Mesenchymal stem cell (in vitro differentiated cells and primary cell): Measurements from ENCODE around the gene GSAP.

ENCODE experiments used
- DNase-seq: peaks from one replicate; pipeline ENCODE4 v3.0.0-alpha.2; 2013
- H2AFZ ChIP-seq: one replicate; pipeline ENCODE4 v1.6.1; 2013; ENCODE audit warnings: low read depth, mild to moderate bottlenecking, control low read depth, inconsistent platforms, low read length, moderate library complexity
- H2AK5ac ChIP-seq: 2 replicates; pipeline ENCODE4 v1.6.1; 2013; ENCODE audit warnings: low read length, moderate library complexity, mild to moderate bottlenecking, inconsistent platforms; ENCODE audit not compliant: severe bottlenecking
- H2BK120ac ChIP-seq: one replicate; pipeline ENCODE4 v1.6.1; 2013; ENCODE audit warnings: low read depth, mild to moderate bottlenecking, inconsistent platforms, low read length, moderate library complexity
- H2BK12ac ChIP-seq, 2 experiments: one replicate each; pipeline ENCODE4 v1.6.1; 2013; ENCODE audit warnings: inconsistent platforms in 2 of 2, low read length in 2 of 2, mild to moderate bottlenecking in 2 of 2, moderate library complexity in 2 of 2, control low read depth in 1 of 2
- H2BK15ac ChIP-seq: one replicate; pipeline ENCODE4 v1.6.1; 2013; ENCODE audit warnings: mild to moderate bottlenecking, low read depth, inconsistent platforms; ENCODE audit not compliant: poor library complexity, severe bottlenecking
- H2BK5ac ChIP-seq: 2 replicates; pipeline ENCODE4 v1.6.1; 2013; ENCODE audit warnings: low read depth, mild to moderate bottlenecking, low read length, control low read depth, inconsistent platforms; ENCODE audit not compliant: poor library complexity, severe bottlenecking
- H3K14ac ChIP-seq, 2 experiments: one replicate each; pipeline ENCODE4 v1.6.1; 2013; ENCODE audit warnings: inconsistent platforms in 2 of 2, low read length in 2 of 2, control low read depth in 1 of 2, mild to moderate bottlenecking in 1 of 2, moderate library complexity in 1 of 2
- H3K18ac ChIP-seq, 2 experiments: one replicate each; pipeline ENCODE4 v1.6.1; 2013; ENCODE audit warnings: inconsistent platforms in 2 of 2, low read length in 2 of 2, control low read depth in 1 of 2, low read depth in 1 of 2, mild to moderate bottlenecking in 1 of 2
- H3K23ac ChIP-seq, 2 experiments: one replicate each; pipeline ENCODE4 v1.6.1; 2013; ENCODE audit warnings: inconsistent platforms in 2 of 2, low read length in 2 of 2, mild to moderate bottlenecking in 2 of 2, moderate library complexity in 2 of 2, control low read depth in 1 of 2
- H3K27ac ChIP-seq: 2 replicates; pipeline ENCODE4 v1.5.1; 2013; ENCODE audit warnings: mild to moderate bottlenecking, moderate library complexity, low read length, control low read depth, inconsistent platforms; ENCODE audit not compliant: poor library complexity, severe bottlenecking
- H3K27me3 ChIP-seq, 2 experiments: 2 replicates each; pipeline versions ENCODE4 v1.6.1 to v1.7.0; 2013; ENCODE audit warnings: low read length in 2 of 2, mild to moderate bottlenecking in 2 of 2, moderate library complexity in 2 of 2, control low read depth in 1 of 2, inconsistent platforms in 1 of 2; ENCODE audit not compliant: control insufficient read depth in 1 of 2, insufficient read depth in 1 of 2
- H3K36me3 ChIP-seq, 2 experiments: 2 replicates each; pipeline versions ENCODE4 v1.6.1 to v1.7.0; 2013; ENCODE audit warnings: low read length in 2 of 2, control low read depth in 1 of 2, inconsistent platforms in 1 of 2, low read depth in 1 of 2, mild to moderate bottlenecking in 1 of 2; ENCODE audit not compliant: insufficient read depth in 2 of 2, control insufficient read depth in 1 of 2
- H3K4ac ChIP-seq, 2 experiments: one replicate each; pipeline ENCODE4 v1.6.1; 2013; ENCODE audit warnings: inconsistent platforms in 2 of 2, low read length in 2 of 2, mild to moderate bottlenecking in 2 of 2, moderate library complexity in 2 of 2, control low read depth in 1 of 2, low read depth in 1 of 2
- H3K4me1 ChIP-seq: 2 replicates; pipeline ENCODE4 v1.6.1; 2013; ENCODE audit warnings: low read depth, low read length, control low read depth; ENCODE audit not compliant: control insufficient read depth, insufficient read depth
- H3K4me2 ChIP-seq: 2 replicates; pipeline ENCODE4 v1.6.1; 2013; ENCODE audit warnings: low read length, mild to moderate bottlenecking, inconsistent platforms; ENCODE audit not compliant: poor library complexity, severe bottlenecking
- H3K4me3 ChIP-seq, 2 experiments: 2 replicates each; pipeline versions ENCODE4 v1.5.1 to v1.7.0; 2013; ENCODE audit warnings: low read length in 2 of 2, mild to moderate bottlenecking in 2 of 2, control low read depth in 1 of 2, low read depth in 1 of 2; ENCODE audit not compliant: insufficient read depth in 1 of 2
- H3K79me1 ChIP-seq: replicated peaks from 2 replicates; pipeline ENCODE4 v1.6.1; 2013; ENCODE audit warnings: mild to moderate bottlenecking, control low read depth, low read length, inconsistent platforms; ENCODE audit not compliant: poor library complexity, severe bottlenecking
- H3K9ac ChIP-seq: 2 replicates; pipeline ENCODE4 v1.7.0; 2013; ENCODE audit warnings: mild to moderate bottlenecking, low read length, moderate library complexity
- H3K9me3 ChIP-seq: 2 replicates; pipeline ENCODE4 v1.7.0; 2013; ENCODE audit warnings: mild to moderate bottlenecking, low read length; ENCODE audit not compliant: control insufficient read depth
- H4K8ac ChIP-seq: one replicate; pipeline ENCODE4 v1.6.1; 2013; ENCODE audit warnings: inconsistent platforms, mild to moderate bottlenecking, low read length, moderate library complexity
- H4K91ac ChIP-seq: one replicate; pipeline ENCODE4 v1.6.1; 2013; ENCODE audit warnings: mild to moderate bottlenecking, low read length, inconsistent platforms
- WGBS: methylation state at CpG from one replicate; pipeline ENCODE4 v1.1.7; 2013; ENCODE audit warnings: mixed read lengths; 5-methylcytosine and 5-hydroxymethylcytosine counted together

Gene GSAP

DNA sequence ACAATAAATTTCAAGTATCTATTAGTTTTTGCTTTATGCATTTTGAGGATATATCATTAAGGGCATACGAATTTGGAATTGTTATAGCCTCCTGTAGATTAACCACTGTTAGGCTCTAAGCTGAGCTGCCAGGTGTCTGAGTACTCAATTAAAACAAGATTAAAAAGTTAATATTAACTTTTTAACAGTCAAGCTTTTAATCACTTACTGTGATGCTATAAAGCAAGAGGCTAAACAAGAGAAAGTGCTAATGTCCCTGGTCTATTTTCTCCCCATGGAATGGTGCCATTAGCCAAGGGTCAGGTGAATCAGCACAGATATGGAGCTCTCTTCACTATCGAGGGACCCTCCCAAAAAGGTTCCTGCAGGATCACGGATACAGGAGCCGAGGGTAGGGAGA is 9.7 kb downstream of the GSAP start:
- H3K9me3 ChIP-seq: no peaks in the 10 kb centered on the region
- no peaks in the 10 kb centered on the region for H3K36me3 ChIP-seq
- H3K4me3 ChIP-seq: no peak overlapping the region
- no peaks in the 10 kb centered on the region for H3K27me3 ChIP-seq
- no peak overlapping the region for H2BK120ac ChIP-seq
- no peak for DNase-seq
- no peak overlapping the region for H3K18ac ChIP-seq
- H2AK5ac ChIP-seq: no peak overlapping the region
- H3K4ac ChIP-seq: no peak overlapping the region
- H2BK12ac ChIP-seq: no peak overlapping the region
- no peak overlapping the region for H4K8ac ChIP-seq
- H2AFZ ChIP-seq: no peak overlapping the region
- WGBS: 93% methylated on average over 4 of the region's 4 CpGs
- no peak overlapping the region for H2BK5ac ChIP-seq
- H3K79me1 ChIP-seq: no peaks in the 10 kb centered on the region
- no peaks in the 10 kb centered on the region for H3K4me1 ChIP-seq
- H3K14ac ChIP-seq: no peak overlapping the region
- no peak overlapping the region for H4K91ac ChIP-seq
- H2BK15ac ChIP-seq: no peak overlapping the region
- H3K9ac ChIP-seq: no peak overlapping the region
- H3K27ac ChIP-seq: no peak overlapping the region
- no peak overlapping the region for H3K4me2 ChIP-seq
- no peak overlapping the region for H3K23ac ChIP-seq

DNA sequence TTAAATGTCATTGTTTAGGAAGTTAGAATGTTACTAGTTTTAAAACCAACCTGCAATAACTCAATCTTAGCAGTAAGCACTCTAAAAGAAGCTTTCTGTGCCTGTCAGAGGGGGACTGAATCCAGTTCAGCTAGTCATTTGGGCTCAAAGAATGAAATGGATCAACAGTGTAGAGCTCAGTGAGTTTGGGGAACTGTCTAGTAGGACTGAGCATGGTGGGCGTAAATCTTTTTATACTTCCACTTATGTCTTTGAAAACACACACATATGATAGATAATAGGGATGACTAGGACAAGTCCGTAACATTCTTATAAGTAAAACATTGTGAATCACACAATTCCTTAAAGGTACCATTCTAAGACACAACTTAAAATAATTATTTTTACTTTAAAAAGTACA is 11.5 kb downstream of the GSAP start:
- H3K27ac ChIP-seq: no peak overlapping the region
- WGBS: no CpG with 5 or more reads among the region's 2 CpGs
- no peak overlapping the region for H2BK15ac ChIP-seq
- no peak overlapping the region for H2BK120ac ChIP-seq
- H3K9me3 ChIP-seq: no peaks in the 10 kb centered on the region
- H3K18ac ChIP-seq: no peak overlapping the region
- H2AK5ac ChIP-seq: no peak overlapping the region
- H3K23ac ChIP-seq: no peak overlapping the region
- H3K9ac ChIP-seq: no peak overlapping the region
- no peak overlapping the region for H2AFZ ChIP-seq
- H3K27me3 ChIP-seq: no peaks in the 10 kb centered on the region
- H3K4me3 ChIP-seq: no peak overlapping the region
- no peak overlapping the region for H2BK5ac ChIP-seq
- H3K4me2 ChIP-seq: no peak overlapping the region
- H4K8ac ChIP-seq: no peak overlapping the region
- H2BK12ac ChIP-seq: no peak overlapping the region
- no peak overlapping the region for H3K4ac ChIP-seq
- H3K4me1 ChIP-seq: no peaks in the 10 kb centered on the region
- no peaks in the 10 kb centered on the region for H3K36me3 ChIP-seq
- no peaks in the 10 kb centered on the region for H3K79me1 ChIP-seq
- DNase-seq: no peak
- H3K14ac ChIP-seq: no peak overlapping the region
- no peak overlapping the region for H4K91ac ChIP-seq

DNA sequence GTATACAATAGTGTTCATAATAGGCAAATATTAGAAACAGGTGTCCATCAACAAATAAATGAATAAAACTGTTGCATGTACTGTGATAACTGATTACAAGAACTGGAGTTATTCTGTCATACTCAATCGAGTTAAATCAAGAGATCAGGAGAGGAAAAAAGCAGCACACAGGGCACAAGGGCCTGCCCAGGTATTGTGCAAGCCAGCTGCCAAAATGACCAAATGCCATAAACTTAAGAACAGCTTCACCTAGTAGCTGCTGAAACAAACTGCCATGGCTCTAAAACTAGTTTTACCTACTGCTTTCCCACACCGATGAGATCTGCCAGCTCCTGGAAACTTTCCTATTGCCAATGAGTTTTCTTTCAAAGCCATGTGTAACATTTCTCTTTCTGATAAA is 12.2 kb downstream of the GSAP start:
- no peaks in the 10 kb centered on the region for H3K79me1 ChIP-seq
- no peak overlapping the region for H3K4me2 ChIP-seq
- H2BK120ac ChIP-seq: no peak overlapping the region
- H2BK12ac ChIP-seq: no peak overlapping the region
- H2AFZ ChIP-seq: no peak overlapping the region
- H3K9ac ChIP-seq: no peak overlapping the region
- WGBS: 98% methylated on average over 2 of the region's 2 CpGs
- DNase-seq: no peak
- H3K4me3 ChIP-seq: no peak overlapping the region
- H3K27ac ChIP-seq: no peak overlapping the region
- no peak overlapping the region for H2BK5ac ChIP-seq
- H3K14ac ChIP-seq: no peak overlapping the region
- no peak overlapping the region for H2BK15ac ChIP-seq
- H3K9me3 ChIP-seq: no peaks in the 10 kb centered on the region
- no peak overlapping the region for H4K8ac ChIP-seq
- H3K36me3 ChIP-seq: no peaks in the 10 kb centered on the region
- H3K18ac ChIP-seq: no peak overlapping the region
- no peak overlapping the region for H3K4ac ChIP-seq
- H2AK5ac ChIP-seq: no peak overlapping the region
- H3K27me3 ChIP-seq: no peaks in the 10 kb centered on the region
- H4K91ac ChIP-seq: no peak overlapping the region
- H3K4me1 ChIP-seq: no peaks in the 10 kb centered on the region
- no peak overlapping the region for H3K23ac ChIP-seq

DNA sequence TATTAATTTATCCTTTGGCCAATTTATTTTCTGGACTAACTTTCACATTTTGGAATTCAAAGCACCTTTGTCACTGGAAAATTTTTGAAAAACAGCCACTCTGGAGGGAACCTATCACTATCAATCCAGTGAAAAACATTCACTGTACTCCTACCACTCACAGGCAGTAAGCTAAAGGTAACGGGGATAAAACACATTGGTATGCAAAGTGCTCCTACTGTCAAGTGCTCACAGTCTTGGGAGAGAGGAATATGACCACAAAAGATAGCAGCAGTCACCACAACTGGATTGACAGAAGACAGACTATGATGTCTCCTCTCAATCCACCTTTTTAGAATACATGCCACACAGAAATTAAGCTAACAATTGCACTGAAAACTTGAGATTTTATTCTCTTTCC is 13.3 kb downstream of the GSAP start:
- H3K9me3 ChIP-seq: no peaks in the 10 kb centered on the region
- H3K9ac ChIP-seq: no peak overlapping the region
- no peaks in the 10 kb centered on the region for H3K27me3 ChIP-seq
- H3K4me1 ChIP-seq: no peaks in the 10 kb centered on the region
- no peaks in the 10 kb centered on the region for H3K79me1 ChIP-seq
- no peak overlapping the region for H3K14ac ChIP-seq
- no peak overlapping the region for H3K4me3 ChIP-seq
- DNase-seq: no peak
- H3K18ac ChIP-seq: no peak overlapping the region
- 60% methylated on average over 1 of the region's 1 CpG for WGBS
- no peak overlapping the region for H2BK120ac ChIP-seq
- no peak overlapping the region for H3K4ac ChIP-seq
- H3K36me3 ChIP-seq: no peaks in the 10 kb centered on the region
- H2AFZ ChIP-seq: no peak overlapping the region
- H3K4me2 ChIP-seq: no peak overlapping the region
- no peak overlapping the region for H4K8ac ChIP-seq
- H2BK5ac ChIP-seq: no peak overlapping the region
- H3K23ac ChIP-seq: no peak overlapping the region
- no peak overlapping the region for H2BK12ac ChIP-seq
- no peak overlapping the region for H3K27ac ChIP-seq
- no peak overlapping the region for H2AK5ac ChIP-seq
- H4K91ac ChIP-seq: no peak overlapping the region
- H2BK15ac ChIP-seq: no peak overlapping the region
